ENCODE data around the gene EP300. TPM values are rescaled to one million over a fixed set of nuclear protein-coding genes. Genes with fewer than 3 reads are reported as not detected.
A peak's percentile ranks its signal among the peaks of the same experiment; 100 is the strongest.

Gene EP300
- total RNA-seq, 1 donor from 2014 or later = 143 TPM

DNA sequence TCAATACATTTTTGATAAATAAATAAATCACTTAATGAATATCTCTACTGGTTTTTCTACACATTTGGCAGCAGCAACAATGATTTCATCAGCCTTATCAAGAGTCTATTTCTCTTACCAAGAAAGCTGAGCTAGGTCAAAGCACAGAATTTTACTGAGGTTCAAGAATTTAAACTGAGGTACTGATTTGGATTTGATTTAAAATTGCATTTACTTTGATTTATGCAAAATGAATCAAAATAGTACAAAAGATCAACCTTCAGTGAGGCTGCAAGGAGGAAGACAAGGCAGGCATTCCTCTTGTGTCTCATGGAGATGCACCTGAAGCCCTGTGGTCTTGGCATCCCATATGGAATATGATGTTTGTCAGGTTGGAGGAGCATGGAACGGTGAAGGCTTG lies 15.5 kb upstream of the EP300 start:
- TF ChIP-seq, protein P1, sequence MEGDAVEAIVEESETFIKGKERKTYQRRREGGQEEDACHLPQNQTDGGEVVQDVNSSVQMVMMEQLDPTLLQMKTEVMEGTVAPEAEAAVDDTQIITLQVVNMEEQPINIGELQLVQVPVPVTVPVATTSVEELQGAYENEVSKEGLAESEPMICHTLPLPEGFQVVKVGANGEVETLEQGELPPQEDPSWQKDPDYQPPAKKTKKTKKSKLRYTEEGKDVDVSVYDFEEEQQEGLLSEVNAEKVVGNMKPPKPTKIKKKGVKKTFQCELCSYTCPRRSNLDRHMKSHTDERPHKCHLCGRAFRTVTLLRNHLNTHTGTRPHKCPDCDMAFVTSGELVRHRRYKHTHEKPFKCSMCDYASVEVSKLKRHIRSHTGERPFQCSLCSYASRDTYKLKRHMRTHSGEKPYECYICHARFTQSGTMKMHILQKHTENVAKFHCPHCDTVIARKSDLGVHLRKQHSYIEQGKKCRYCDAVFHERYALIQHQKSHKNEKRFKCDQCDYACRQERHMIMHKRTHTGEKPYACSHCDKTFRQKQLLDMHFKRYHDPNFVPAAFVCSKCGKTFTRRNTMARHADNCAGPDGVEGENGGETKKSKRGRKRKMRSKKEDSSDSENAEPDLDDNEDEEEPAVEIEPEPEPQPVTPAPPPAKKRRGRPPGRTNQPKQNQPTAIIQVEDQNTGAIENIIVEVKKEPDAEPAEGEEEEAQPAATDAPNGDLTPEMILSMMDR (IDR thresholded peaks at IDR 0.05; ENCODE audit: unreplicated experiment) = no peak
- Mint-ChIP-seq H3K9me3 (ENCODE audit: low read depth) (no peaks in the 10 kb centered on the region), H3K27ac (no peak overlapping the region), H3K4me1 (ENCODE audit: low read depth) (no peaks in the 10 kb centered on the region), H3K4me3 (ENCODE audit: low read depth) (no peak overlapping the region), H3K36me3 (ENCODE audit: insufficient read depth) (no peaks in the 10 kb centered on the region), H3K27me3 (no peaks in the 10 kb centered on the region)
- DNase-seq (ENCODE audit: low spot score, unreplicated experiment) = no peak

DNA sequence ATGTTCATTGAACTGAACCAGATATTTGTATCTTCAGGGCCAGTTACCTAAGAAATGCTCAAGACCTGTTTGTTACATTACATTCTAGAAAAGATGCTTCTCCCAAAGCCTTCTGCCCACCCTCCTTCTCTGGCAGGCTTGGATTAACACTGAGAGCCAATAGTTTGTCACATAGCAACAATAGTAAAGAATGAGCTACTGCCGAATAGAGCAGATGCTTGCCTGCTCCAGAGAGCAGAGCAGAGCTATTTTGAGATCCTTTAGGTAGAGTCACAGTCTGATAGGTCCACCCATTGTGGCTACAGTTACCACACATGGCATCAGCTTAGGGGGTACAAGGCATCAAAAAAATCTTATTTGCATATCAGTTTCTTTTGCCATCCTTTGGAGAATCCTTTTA lies 13.5 kb upstream of the EP300 start:
- H3K36me3 Mint-ChIP-seq (ENCODE audit: insufficient read depth) = no peaks in the 10 kb centered on the region
- TF ChIP-seq, protein P1 (IDR thresholded peaks at IDR 0.05; ENCODE audit: unreplicated experiment) = no peak
- no peak overlapping the region for H3K27ac Mint-ChIP-seq
- no peak overlapping the region for H3K4me3 Mint-ChIP-seq (ENCODE audit: low read depth)
- no peaks in the 10 kb centered on the region for H3K27me3 Mint-ChIP-seq
- DNase-seq (ENCODE audit: low spot score, unreplicated experiment) = no peak
- H3K4me1 Mint-ChIP-seq (ENCODE audit: low read depth) = no peaks in the 10 kb centered on the region
- H3K9me3 Mint-ChIP-seq (ENCODE audit: low read depth) = no peaks in the 10 kb centered on the region

DNA sequence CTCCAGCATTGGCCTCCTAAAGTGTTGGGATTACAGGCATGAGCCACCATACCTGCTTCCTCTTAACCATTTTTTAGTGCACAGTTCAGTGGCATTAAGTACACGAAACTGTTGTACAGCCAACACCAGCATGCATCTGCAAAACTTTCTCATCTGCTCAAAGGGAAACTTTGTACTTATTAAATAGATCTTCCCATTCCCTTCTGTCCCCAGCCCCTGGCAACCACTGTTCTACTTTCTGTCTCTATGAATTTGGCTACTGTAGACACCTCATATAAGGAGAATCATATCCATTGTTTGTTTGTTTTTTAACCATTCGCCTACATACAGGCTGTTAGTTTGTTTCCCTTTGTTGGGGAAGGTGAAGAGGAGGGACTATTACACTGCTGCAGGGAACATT lies 6.5 kb upstream of the EP300 start:
- Mint-ChIP-seq H3K4me1 (ENCODE audit: low read depth) (peaks cover 3% of the 10 kb centered on the region), H3K36me3 (ENCODE audit: insufficient read depth) (no peaks in the 10 kb centered on the region), H3K27me3 (no peaks in the 10 kb centered on the region), H3K9me3 (ENCODE audit: low read depth) (no peaks in the 10 kb centered on the region), H3K4me3 (ENCODE audit: low read depth) (no peak overlapping the region), H3K27ac (no peak overlapping the region)
- no peak for DNase-seq (ENCODE audit: low spot score, unreplicated experiment)
- TF ChIP-seq, protein P1 (IDR thresholded peaks at IDR 0.05; ENCODE audit: unreplicated experiment) = no peak

DNA sequence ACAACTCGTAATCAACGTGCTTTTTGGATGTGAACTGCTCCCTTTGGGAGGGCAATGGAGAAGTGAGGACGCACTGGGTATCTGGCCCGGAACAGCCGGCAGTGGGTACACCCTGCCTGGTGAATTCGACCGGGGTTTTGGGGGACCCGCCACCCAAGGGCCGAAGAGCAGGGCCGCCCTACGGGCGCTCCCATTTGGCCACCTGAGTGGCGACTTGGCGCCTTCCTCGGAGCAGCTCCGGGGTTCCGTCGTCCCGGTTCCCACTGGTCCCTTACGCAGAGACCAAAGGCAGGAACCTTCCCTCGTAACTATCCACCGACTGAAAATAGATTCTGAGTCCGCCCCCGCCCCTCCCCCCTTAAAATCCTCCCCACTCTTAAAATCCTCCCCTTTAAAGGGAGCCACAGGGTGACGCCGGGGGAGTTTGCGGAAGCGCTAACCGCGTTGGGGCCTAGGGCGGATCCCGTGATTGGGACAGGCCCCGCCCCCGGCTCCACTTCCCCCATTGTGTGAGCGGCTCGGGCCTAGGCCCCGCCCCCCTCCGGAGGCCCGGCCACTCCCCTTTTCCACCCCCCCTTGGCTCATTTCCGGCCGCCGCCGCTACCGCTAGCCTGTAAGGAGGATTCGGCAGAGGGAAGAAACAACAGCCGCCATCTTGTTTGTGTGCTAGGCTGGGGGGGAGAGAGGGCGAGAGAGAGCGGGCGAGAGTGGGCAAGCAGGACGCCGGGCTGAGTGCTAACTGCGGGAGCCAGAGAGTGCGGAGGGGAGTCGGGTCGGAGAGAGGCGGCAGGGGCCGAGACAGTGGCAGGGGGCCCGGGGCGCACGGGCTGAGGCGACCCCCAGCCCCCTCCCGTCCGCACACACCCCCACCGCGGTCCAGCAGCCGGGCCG lies 1.0 kb upstream of the EP300 start:
- DNase-seq (ENCODE audit: low spot score, unreplicated experiment) = peak; percentile 99
- Mint-ChIP-seq H3K36me3 (ENCODE audit: insufficient read depth) (peaks cover 6% of the 10 kb centered on the region), H3K27me3 (no peaks in the 10 kb centered on the region), H3K4me3 (ENCODE audit: low read depth) (peak overlapping the region; percentile 97), H3K9me3 (ENCODE audit: low read depth) (no peaks in the 10 kb centered on the region), H3K4me1 (ENCODE audit: low read depth) (peaks cover 26% of the 10 kb centered on the region), H3K27ac (peak overlapping the region; percentile 99)
- TF ChIP-seq, protein P1 (IDR thresholded peaks at IDR 0.05; ENCODE audit: unreplicated experiment) = no peak

DNA sequence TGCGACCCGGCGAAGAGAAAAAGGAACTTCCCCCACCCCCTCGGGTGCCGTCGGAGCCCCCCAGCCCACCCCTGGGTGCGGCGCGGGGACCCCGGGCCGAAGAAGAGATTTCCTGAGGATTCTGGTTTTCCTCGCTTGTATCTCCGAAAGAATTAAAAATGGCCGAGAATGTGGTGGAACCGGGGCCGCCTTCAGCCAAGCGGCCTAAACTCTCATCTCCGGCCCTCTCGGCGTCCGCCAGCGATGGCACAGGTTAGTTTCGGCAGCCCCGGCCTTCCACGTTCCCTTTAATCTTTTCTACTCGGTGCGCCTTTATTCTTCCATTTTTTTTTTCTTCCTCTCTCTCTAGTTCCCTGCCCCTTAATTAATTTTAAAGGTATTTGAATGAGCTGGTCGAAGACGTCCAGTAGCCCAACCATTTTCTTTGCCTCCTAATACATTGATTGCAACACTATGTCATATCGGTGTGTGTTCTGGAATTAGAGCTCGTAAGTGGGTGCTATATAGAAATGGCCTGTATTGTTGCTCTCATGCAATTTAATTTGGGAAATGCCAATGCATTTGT lies 537 bp downstream of the EP300 start:
- Mint-ChIP-seq H3K4me3 (ENCODE audit: low read depth) (peak overlapping the region; percentile 97), H3K27me3 (no peaks in the 10 kb centered on the region), H3K4me1 (ENCODE audit: low read depth) (peaks cover 34% of the 10 kb centered on the region), H3K27ac (peak overlapping the region; percentile 98), H3K36me3 (ENCODE audit: insufficient read depth) (peaks cover 6% of the 10 kb centered on the region), H3K9me3 (ENCODE audit: low read depth) (no peaks in the 10 kb centered on the region)
- TF ChIP-seq, protein P1 (IDR thresholded peaks at IDR 0.05; ENCODE audit: unreplicated experiment) = no peak
- DNase-seq (ENCODE audit: low spot score, unreplicated experiment) = no peak
